ENCODE measurements around the gene CHPF. TPM values are rescaled to one million over a fixed set of nuclear protein-coding genes. Genes with fewer than 3 reads are reported as not detected.

CHPF gene
- total RNA-seq, 2 experiments from 2014 or later: 19.9 to 21.0 TPM

- POLR2A ChIA-PET: no interaction called here
- DNase-seq: peak; percentile 71
- H3K27me3 Mint-ChIP-seq: peaks cover 50% of the 10 kb centered on the region
- H3K4me1 Mint-ChIP-seq (ENCODE audit: low read depth): peaks cover 35% of the 10 kb centered on the region
- no peak overlapping the region for H3K4me3 Mint-ChIP-seq
- intact Hi-C loops (cut with micrococcal nuclease): loop anchor here (5.0 kb wide), 1 partner anchor 53 kb away; no protein-coding TSS in a partner anchor
- H3K9me3 Mint-ChIP-seq: no peaks in the 10 kb centered on the region
- H3K36me3 Mint-ChIP-seq: no peaks in the 10 kb centered on the region
- no peak overlapping the region for H3K27ac Mint-ChIP-seq
- CTCF ChIA-PET: interaction anchor here (0.6 to 10.7 kb wide), 25 partner anchors 10 to 224 kb away, joined by 3 to 277 read pairs (median 5); partner anchors contain the start of genes CHPF, OBSL1 and TMEM198
Measured at GRCh38 chr2:219495531-219496122, 48.0 kb downstream of the CHPF start.

GRCh38 chr2:219494952-219495530 is 48.6 kb downstream of the CHPF start:
- peaks cover 50% of the 10 kb centered on the region for H3K27me3 Mint-ChIP-seq

GRCh38 chr2:219493086-219493485 is 50.5 kb downstream of the CHPF start:
- no peaks in the 10 kb centered on the region for H3K9me3 Mint-ChIP-seq
- no peak overlapping the region for H3K27ac Mint-ChIP-seq
- no peak overlapping the region for H3K4me3 Mint-ChIP-seq
- DNase-seq: no peak
- H3K27me3 Mint-ChIP-seq: peaks cover 46% of the 10 kb centered on the region
- ChIA-PET POLR2A (no interaction called here), CTCF (interaction anchor here (1.8 to 10.7 kb wide), 3 partner anchors 10 to 32 kb away, joined by 4 to 277 read pairs (median 19); no protein-coding TSS in a partner anchor)
- H3K36me3 Mint-ChIP-seq: no peaks in the 10 kb centered on the region
- intact Hi-C loops (cut with micrococcal nuclease): no loop called here
- peaks cover 13% of the 10 kb centered on the region for H3K4me1 Mint-ChIP-seq (ENCODE audit: low read depth)

More at GRCh38 chr2:219494952-219495530, 48.6 kb downstream of the CHPF start:
- CTCF ChIA-PET: interaction anchor here (0.7 to 10.7 kb wide), 21 partner anchors 9 to 196 kb away, joined by 3 to 277 read pairs (median 5); partner anchors contain the start of genes CHPF, OBSL1 and TMEM198
- H3K36me3 Mint-ChIP-seq: no peaks in the 10 kb centered on the region
- no peak for DNase-seq
- H3K4me1 Mint-ChIP-seq (ENCODE audit: low read depth): peaks cover 31% of the 10 kb centered on the region
- no peak overlapping the region for H3K4me3 Mint-ChIP-seq
- POLR2A ChIA-PET: no interaction called here
- H3K9me3 Mint-ChIP-seq: no peaks in the 10 kb centered on the region
- intact Hi-C loops (cut with micrococcal nuclease): loop anchor here (5.0 kb wide), 1 partner anchor 53 kb away; no protein-coding TSS in a partner anchor
- no peak overlapping the region for H3K27ac Mint-ChIP-seq

GRCh38 chr2:219492575-219492974 is 51.0 kb downstream of the CHPF start:
- Mint-ChIP-seq H3K27ac (no peak overlapping the region), H3K27me3 (peaks cover 42% of the 10 kb centered on the region), H3K9me3 (no peaks in the 10 kb centered on the region), H3K36me3 (no peaks in the 10 kb centered on the region), H3K4me1 (ENCODE audit: low read depth) (peaks cover 9% of the 10 kb centered on the region), H3K4me3 (no peak overlapping the region)
- ChIA-PET CTCF (interaction anchor here (1.3 to 10.7 kb wide), 4 partner anchors 9 to 33 kb away, joined by 4 to 277 read pairs (median 12); no protein-coding TSS in a partner anchor), POLR2A (no interaction called here)
- no peak for DNase-seq
- intact Hi-C loops (cut with micrococcal nuclease): no loop called here

- no peak for DNase-seq
- H3K27ac Mint-ChIP-seq: no peak overlapping the region
- ChIA-PET CTCF (interaction anchor here (1.3 to 10.7 kb wide), 2 partner anchors 21 to 34 kb away, joined by 5 to 277 read pairs; no protein-coding TSS in a partner anchor), POLR2A (no interaction called here)
- intact Hi-C loops (cut with micrococcal nuclease): no loop called here
- H3K4me1 Mint-ChIP-seq (ENCODE audit: low read depth): peaks cover under 1% of the 10 kb centered on the region
- no peaks in the 10 kb centered on the region for H3K36me3 Mint-ChIP-seq
- H3K9me3 Mint-ChIP-seq: no peaks in the 10 kb centered on the region
- H3K27me3 Mint-ChIP-seq: peaks cover 37% of the 10 kb centered on the region
- H3K4me3 Mint-ChIP-seq: no peak overlapping the region
Measured at GRCh38 chr2:219491278-219491963, 52.2 kb downstream of the CHPF start.

- no peaks in the 10 kb centered on the region for H3K36me3 Mint-ChIP-seq
- ChIA-PET POLR2A (no interaction called here), CTCF (interaction anchor here (0.6 to 10.7 kb wide), 2 partner anchors 35 to 39 kb away, joined by 3 to 277 read pairs; no protein-coding TSS in a partner anchor)
- H3K27me3 Mint-ChIP-seq: peaks cover 36% of the 10 kb centered on the region
- intact Hi-C loops (cut with micrococcal nuclease): no loop called here
- no peak overlapping the region for H3K4me3 Mint-ChIP-seq
- no peak overlapping the region for H3K27ac Mint-ChIP-seq
- H3K4me1 Mint-ChIP-seq (ENCODE audit: low read depth): no peaks in the 10 kb centered on the region
- no peak for DNase-seq
- H3K9me3 Mint-ChIP-seq: no peaks in the 10 kb centered on the region
Measured at GRCh38 chr2:219490600-219491130, 52.9 kb downstream of the CHPF start.

- no peaks in the 10 kb centered on the region for H3K4me1 Mint-ChIP-seq (ENCODE audit: low read depth)
- intact Hi-C loops (cut with micrococcal nuclease): no loop called here
- POLR2A ChIA-PET: no interaction called here
- H3K27me3 Mint-ChIP-seq: peaks cover 39% of the 10 kb centered on the region
- H3K9me3 Mint-ChIP-seq: no peaks in the 10 kb centered on the region
- H3K4me3 Mint-ChIP-seq: no peak overlapping the region
- DNase-seq: no peak
- H3K27ac Mint-ChIP-seq: no peak overlapping the region
- CTCF ChIA-PET: interaction anchor here (0.6 kb wide), 1 partner anchor 40 kb away, joined by 3 read pairs; no protein-coding TSS in a partner anchor
- no peaks in the 10 kb centered on the region for H3K36me3 Mint-ChIP-seq
Measured at GRCh38 chr2:219490186-219490585, 53.4 kb downstream of the CHPF start.

DNA sequence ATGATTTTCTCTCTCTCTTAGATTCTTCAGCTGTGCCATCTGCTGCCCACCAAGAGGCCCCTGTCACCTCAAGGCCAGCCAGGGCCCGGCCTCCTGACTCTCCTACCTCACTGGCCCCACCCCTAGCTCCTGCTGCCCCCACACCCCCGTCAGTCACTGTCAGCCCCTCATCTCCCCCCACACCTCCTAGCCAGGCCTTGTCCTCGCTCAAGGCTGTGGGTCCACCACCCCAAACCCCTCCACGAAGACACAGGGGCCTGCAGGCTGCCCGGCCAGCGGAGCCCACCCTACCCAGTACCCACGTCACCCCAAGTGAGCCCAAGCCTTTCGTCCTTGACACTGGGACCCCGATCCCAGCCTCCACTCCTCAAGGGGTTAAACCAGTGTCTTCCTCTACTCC is 54.3 kb downstream of the CHPF start:
- peaks cover 33% of the 10 kb centered on the region for H3K27me3 Mint-ChIP-seq
- POLR2A ChIA-PET: no interaction called here

More for the DNA sequence above, 54.3 kb downstream of the CHPF start:
- CTCF ChIA-PET: interaction anchor here (0.6 kb wide), 1 partner anchor 11 kb away, joined by 3 read pairs; no protein-coding TSS in a partner anchor
- no peak overlapping the region for H3K27ac Mint-ChIP-seq
- no peak for DNase-seq
- H3K9me3 Mint-ChIP-seq: no peaks in the 10 kb centered on the region
- H3K36me3 Mint-ChIP-seq: no peaks in the 10 kb centered on the region
- no peaks in the 10 kb centered on the region for H3K4me1 Mint-ChIP-seq (ENCODE audit: low read depth)
- no peak overlapping the region for H3K4me3 Mint-ChIP-seq
- intact Hi-C loops (cut with micrococcal nuclease): no loop called here

Small RNA genes lying within 50 kb of the gene (microRNA-seq; reads per million reads assigned to microRNA genes)
- not detected for gene MIR3132 (ENCODE audit: borderline microRNAs expressed, borderline number of aligned reads, borderline replicate concordance)

Other genes starting within 250 kb of the CHPF start
- under 1 TPM in 1 of 2 experiments, not detected in 1; 0.24 TPM for gene PTPRN, start 234.4 kb downstream of the CHPF start, total RNA-seq
- not detected for gene RESP18, start 211.1 kb downstream of the CHPF start, total RNA-seq
- 10 to 100 TPM; 71.6 to 74.2 TPM for gene DNPEP, start 155.9 kb downstream of the CHPF start, total RNA-seq
- gene DES, start 125.4 kb downstream of the CHPF start, total RNA-seq: not detected
- gene SPEG, start 109.0 kb downstream of the CHPF start, total RNA-seq: 1 to 10 TPM; 1.1 to 1.7 TPM
- gene GMPPA, start 44.9 kb downstream of the CHPF start, total RNA-seq: 10 to 100 TPM; 37.1 to 37.4 TPM
- under 1 TPM in 1 of 2 experiments, not detected in 1; 0.07 TPM for gene ASIC4, start 29.3 kb downstream of the CHPF start, total RNA-seq
- gene TMEM198, start 219 bp upstream of the CHPF start, total RNA-seq: 1 to 10 TPM; 2.6 to 4.4 TPM
- gene OBSL1, start 27.7 kb upstream of the CHPF start, total RNA-seq: under 1 TPM; 0.83 to 0.94 TPM
- gene INHA, start 28.5 kb upstream of the CHPF start, total RNA-seq: not detected
- 10 to 100 TPM; 28.7 to 28.9 TPM for gene STK11IP, start 54.0 kb upstream of the CHPF start, total RNA-seq
- not detected for gene SLC4A3, start 83.8 kb upstream of the CHPF start, total RNA-seq

Data from activated CD4-positive, alpha-beta memory T cell treated with anti-CD3 and anti-CD28 coated beads for 36 hours (primary cell).